GM13977 (cell line): ENCODE data around the gene PEX6.
"Not testable (repeated sequence)": the region's sequence is repeated elsewhere in the genome, so short reads cannot be mapped to it uniquely, and the experiment has no call there.

Experiments
- DNase-seq: peaks from one replicate; pipeline ENCODE4 v3.0.0; 2012; ENCODE audit warnings: low spot score
- CTCF ChIP-seq: IDR thresholded peaks from 2 replicates; pipeline ENCODE4 v1.5.1; 2012; ENCODE audit warnings: mild to moderate bottlenecking, control low read depth; ENCODE audit not compliant: insufficient read depth; ENCODE audit errors: extremely low read depth, missing control alignments
- in situ Hi-C: fragments of 300-500 bp; cut with MboI; formaldehyde crosslinking; loops from one replicate; pipeline ENCODE4 v1.12.0; 2022; ENCODE audit warnings: low sequenced_read_pairs, low pct_unique_long_range_greater_than_20kb, mixed read lengths, inconsistent platforms; ENCODE audit not compliant: unreplicated experiment

PEX6 gene

GRCh38 chr6:42942444-42942843 is 36.5 kb downstream of the PEX6 start:
- no peak for DNase-seq
- in situ Hi-C loops, result no loop called here
- no peak for TF ChIP-seq CTCF

- in situ Hi-C loops, result not testable (repeated sequence)
Measured at GRCh38 chr6:42941356-42941755, 37.6 kb downstream of the PEX6 start.

GRCh38 chr6:42940493-42941045 is 38.4 kb downstream of the PEX6 start:
- DNase-seq, result no peak
- in situ Hi-C loops, result no loop called here
- TF ChIP-seq CTCF, result no peak

More at GRCh38 chr6:42941356-42941755, 37.6 kb downstream of the PEX6 start:
- DNase-seq, result not testable (repeated sequence)

GRCh38 chr6:42939810-42940167 is 39.2 kb downstream of the PEX6 start:
- no peak for TF ChIP-seq CTCF
- in situ Hi-C loops, result no loop called here

GRCh38 chr6:42938987-42939809 is 39.8 kb downstream of the PEX6 start:
- DNase-seq, result no peak
- in situ Hi-C loops, result no loop called here
- no peak for TF ChIP-seq CTCF

More at GRCh38 chr6:42939810-42940167, 39.2 kb downstream of the PEX6 start:
- DNase-seq, result no peak

- in situ Hi-C loops, result no loop called here
- DNase-seq, result no peak
- TF ChIP-seq CTCF, result no peak
Measured at GRCh38 chr6:42938428-42938796, 40.6 kb downstream of the PEX6 start.
